Measurements from ENCODE around the gene WDR43. TPM values are rescaled to one million over a fixed set of nuclear protein-coding genes. Genes with fewer than 3 reads are reported as not detected.

WDR43 gene
- total and polyA plus RNA-seq, 3 experiments from 2014 or later: 40.0 to 186 (median 169) TPM

DNA sequence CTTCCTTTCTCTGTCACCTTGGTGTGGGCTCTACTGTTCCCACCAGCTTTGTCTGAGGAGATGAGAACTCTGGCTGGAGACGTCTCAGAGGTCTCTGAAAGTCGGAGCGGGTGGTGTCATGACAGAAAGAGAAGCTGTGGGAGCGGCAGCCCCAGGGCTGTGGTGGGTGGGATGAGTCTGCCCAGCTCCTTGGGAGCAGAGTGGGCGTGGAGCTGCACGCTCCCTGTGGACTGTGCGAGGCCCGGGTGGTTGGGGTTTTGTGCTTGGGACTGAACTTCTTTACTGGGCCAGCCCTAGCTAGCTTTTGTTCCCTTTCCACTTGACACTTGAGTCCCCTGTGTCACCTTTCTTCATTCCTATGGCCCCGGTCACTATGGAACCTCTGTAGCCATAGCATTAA lies 97.0 kb downstream of the WDR43 start:
- Mint-ChIP-seq H3K4me3 (no peak overlapping the region), H3K9me3 (no peaks in the 10 kb centered on the region), H3K36me3 (no peaks in the 10 kb centered on the region), H3K4me1 (peaks cover 0 to 6% (median 5%) of the 10 kb centered on the region in 3 donors), H3K27me3 (no peaks in the 10 kb centered on the region), H3K27ac (peak overlapping the region in 2 of 8 donors; percentile 17 to 68)
- Histone ChIP-seq H3K4me3 (ENCODE audit: low read length) (no peak overlapping the region), H3K4me1 (ENCODE audit: insufficient read depth, low read length) (no peaks in the 10 kb centered on the region), H3K9me3 (ENCODE audit: low read length) (no peaks in the 10 kb centered on the region), H3K27ac (ENCODE audit: low read depth, low read length) (no peak overlapping the region), H3K27me3 (ENCODE audit: insufficient read depth, low read length, poor library complexity, severe bottlenecking) (no peaks in the 10 kb centered on the region), H3K36me3 (ENCODE audit: insufficient read depth, low read length) (no peaks in the 10 kb centered on the region)
- ChIA-PET CTCF (interaction anchor here (0.5 to 0.7 kb wide), 2 partner anchors 57 to 152 kb away, joined by 3 read pairs; no protein-coding TSS in a partner anchor), POLR2A (no interaction called here)
- DNase-seq: no peak

DNA sequence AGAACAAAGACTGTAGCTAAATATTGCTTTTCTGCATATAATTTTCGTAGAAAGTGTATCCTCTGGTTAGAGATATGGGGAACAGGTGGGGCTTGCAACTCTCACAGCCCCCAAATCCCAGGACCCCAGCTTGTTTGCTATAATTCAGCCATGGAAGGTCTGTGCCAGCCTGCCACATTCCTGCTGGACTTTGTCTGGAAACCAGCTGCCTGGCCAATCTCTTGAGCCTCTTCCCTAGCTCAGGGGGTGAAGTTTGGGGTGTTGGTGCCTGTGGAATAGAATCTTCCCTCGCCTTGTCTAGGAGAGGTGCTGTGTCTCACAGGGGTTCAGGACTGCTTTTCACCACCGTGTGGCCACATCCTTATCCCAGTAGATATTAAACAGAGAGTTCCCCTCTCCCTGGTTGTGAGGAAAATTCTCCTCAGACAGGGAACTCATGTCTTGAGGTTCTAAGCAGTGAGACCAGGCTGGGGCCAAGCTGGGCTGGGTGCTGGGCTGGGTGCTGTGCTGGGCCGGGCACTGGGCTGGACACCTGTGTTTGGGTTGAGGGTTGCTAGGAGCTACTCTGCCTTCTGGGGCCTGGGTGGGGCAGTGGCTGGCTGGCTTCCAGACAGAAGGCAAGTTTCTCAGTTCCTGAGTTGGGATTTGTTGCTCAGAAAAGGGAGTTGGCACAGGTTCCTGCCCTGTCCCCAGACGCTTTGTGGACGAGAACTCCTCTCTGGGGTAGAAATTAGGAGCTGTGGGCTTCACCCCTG lies 98.9 kb downstream of the WDR43 start:
- Histone ChIP-seq H3K27me3 (ENCODE audit: insufficient read depth, low read length, poor library complexity, severe bottlenecking) (no peaks in the 10 kb centered on the region), H3K36me3 (ENCODE audit: insufficient read depth, low read length) (no peaks in the 10 kb centered on the region), H3K27ac (ENCODE audit: low read depth, low read length) (no peak overlapping the region), H3K4me3 (ENCODE audit: low read length) (no peak overlapping the region), H3K4me1 (ENCODE audit: insufficient read depth, low read length) (no peaks in the 10 kb centered on the region), H3K9me3 (ENCODE audit: low read length) (no peaks in the 10 kb centered on the region)
- H3K4me1 Mint-ChIP-seq: peaks cover 0 to 4% (median 4%) of the 10 kb centered on the region in 3 donors
- no peak overlapping the region for H3K4me3 Mint-ChIP-seq
- no peaks in the 10 kb centered on the region for H3K27me3 Mint-ChIP-seq
- H3K27ac Mint-ChIP-seq: peak overlapping the region in 3 of 8 donors; percentile 8 to 68 (median 12)
- no peaks in the 10 kb centered on the region for H3K9me3 Mint-ChIP-seq
- H3K36me3 Mint-ChIP-seq: no peaks in the 10 kb centered on the region
- no peak for DNase-seq
- CTCF ChIA-PET: interaction anchor here (0.9 to 1.0 kb wide), 2 partner anchors 21 to 34 kb away, joined by 3 to 4 read pairs; no protein-coding TSS in a partner anchor
- POLR2A ChIA-PET: interaction anchor here (0.7 kb wide), 1 partner anchor 17 kb away, joined by 3 read pairs; no protein-coding TSS in a partner anchor

DNA sequence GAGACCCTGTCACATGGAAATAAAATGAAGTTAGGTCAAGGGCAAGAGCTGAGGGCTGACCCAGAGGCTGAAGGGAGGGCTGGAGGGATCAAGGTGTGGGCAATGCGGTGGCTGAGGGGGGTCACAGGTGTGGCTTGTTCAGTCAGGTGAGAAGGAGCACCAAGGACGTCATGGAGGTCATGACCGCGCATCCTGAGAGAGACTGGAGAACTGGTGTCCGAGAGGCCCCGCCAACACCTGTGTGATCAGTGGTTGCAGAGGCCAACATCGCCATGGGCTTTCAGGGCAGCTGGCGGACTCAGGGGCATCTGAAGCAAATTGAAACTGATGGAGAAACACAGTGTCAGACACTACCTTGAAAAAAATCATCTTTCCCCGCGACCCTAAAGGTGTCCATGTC lies 99.6 kb downstream of the WDR43 start:
- H3K36me3 ChIP-seq (ENCODE audit: insufficient read depth, low read length): no peaks in the 10 kb centered on the region
- no peaks in the 10 kb centered on the region for H3K4me1 ChIP-seq (ENCODE audit: insufficient read depth, low read length)
- H3K4me1 Mint-ChIP-seq: peaks cover 4 to 8% (median 6%) of the 10 kb centered on the region in 3 donors
- H3K27me3 Mint-ChIP-seq: no peaks in the 10 kb centered on the region
- ChIA-PET CTCF (interaction anchor here (1.0 kb wide), 1 partner anchor 35 kb away, joined by 4 read pairs; no protein-coding TSS in a partner anchor), POLR2A (no interaction called here)
- H3K9me3 Mint-ChIP-seq: no peaks in the 10 kb centered on the region
- H3K4me3 Mint-ChIP-seq: no peak overlapping the region
- no peak overlapping the region for H3K27ac Mint-ChIP-seq
- H3K9me3 ChIP-seq (ENCODE audit: low read length): no peaks in the 10 kb centered on the region
- DNase-seq: no peak
- no peaks in the 10 kb centered on the region for H3K27me3 ChIP-seq (ENCODE audit: insufficient read depth, low read length, poor library complexity, severe bottlenecking)
- no peak overlapping the region for H3K27ac ChIP-seq (ENCODE audit: low read depth, low read length)
- H3K36me3 Mint-ChIP-seq: no peaks in the 10 kb centered on the region
- no peak overlapping the region for H3K4me3 ChIP-seq (ENCODE audit: low read length)

DNA sequence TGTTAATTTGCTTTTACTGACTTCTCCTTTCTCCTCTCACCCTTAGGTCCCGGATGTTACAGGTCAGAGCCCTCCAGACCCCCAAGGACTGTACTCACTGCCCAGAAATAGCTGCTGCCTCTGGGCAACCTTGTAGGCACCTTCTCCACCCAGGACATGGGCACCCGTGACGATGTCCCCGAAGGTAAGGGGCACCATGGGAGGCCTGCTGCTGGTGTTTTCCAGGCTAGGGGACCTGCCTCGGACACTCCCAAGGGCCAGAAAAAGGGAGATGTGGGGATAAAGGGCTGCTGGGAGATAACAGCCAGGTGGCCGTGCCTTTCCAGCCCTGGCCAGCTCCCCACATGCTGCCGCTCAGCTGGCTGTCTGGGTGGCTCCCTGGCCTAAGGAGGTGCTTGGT lies 100.2 kb downstream of the WDR43 start:
- CTCF ChIA-PET: no interaction called here
- Mint-ChIP-seq H3K27me3 (no peaks in the 10 kb centered on the region), H3K4me1 (peaks cover 7 to 10% (median 8%) of the 10 kb centered on the region in 3 donors), H3K27ac (peak overlapping the region in 1 of 8 donors; percentile 29), H3K36me3 (no peaks in the 10 kb centered on the region), H3K4me3 (no peak overlapping the region), H3K9me3 (no peaks in the 10 kb centered on the region)
- no peaks in the 10 kb centered on the region for H3K27me3 ChIP-seq (ENCODE audit: insufficient read depth, low read length, poor library complexity, severe bottlenecking)
- POLR2A ChIA-PET: no interaction called here
- no peaks in the 10 kb centered on the region for H3K36me3 ChIP-seq (ENCODE audit: insufficient read depth, low read length)
- no peaks in the 10 kb centered on the region for H3K9me3 ChIP-seq (ENCODE audit: low read length)
- no peak overlapping the region for H3K4me3 ChIP-seq (ENCODE audit: low read length)
- H3K27ac ChIP-seq (ENCODE audit: low read depth, low read length): no peak overlapping the region
- H3K4me1 ChIP-seq (ENCODE audit: insufficient read depth, low read length): peaks cover 3% of the 10 kb centered on the region
- no peak for DNase-seq

DNA sequence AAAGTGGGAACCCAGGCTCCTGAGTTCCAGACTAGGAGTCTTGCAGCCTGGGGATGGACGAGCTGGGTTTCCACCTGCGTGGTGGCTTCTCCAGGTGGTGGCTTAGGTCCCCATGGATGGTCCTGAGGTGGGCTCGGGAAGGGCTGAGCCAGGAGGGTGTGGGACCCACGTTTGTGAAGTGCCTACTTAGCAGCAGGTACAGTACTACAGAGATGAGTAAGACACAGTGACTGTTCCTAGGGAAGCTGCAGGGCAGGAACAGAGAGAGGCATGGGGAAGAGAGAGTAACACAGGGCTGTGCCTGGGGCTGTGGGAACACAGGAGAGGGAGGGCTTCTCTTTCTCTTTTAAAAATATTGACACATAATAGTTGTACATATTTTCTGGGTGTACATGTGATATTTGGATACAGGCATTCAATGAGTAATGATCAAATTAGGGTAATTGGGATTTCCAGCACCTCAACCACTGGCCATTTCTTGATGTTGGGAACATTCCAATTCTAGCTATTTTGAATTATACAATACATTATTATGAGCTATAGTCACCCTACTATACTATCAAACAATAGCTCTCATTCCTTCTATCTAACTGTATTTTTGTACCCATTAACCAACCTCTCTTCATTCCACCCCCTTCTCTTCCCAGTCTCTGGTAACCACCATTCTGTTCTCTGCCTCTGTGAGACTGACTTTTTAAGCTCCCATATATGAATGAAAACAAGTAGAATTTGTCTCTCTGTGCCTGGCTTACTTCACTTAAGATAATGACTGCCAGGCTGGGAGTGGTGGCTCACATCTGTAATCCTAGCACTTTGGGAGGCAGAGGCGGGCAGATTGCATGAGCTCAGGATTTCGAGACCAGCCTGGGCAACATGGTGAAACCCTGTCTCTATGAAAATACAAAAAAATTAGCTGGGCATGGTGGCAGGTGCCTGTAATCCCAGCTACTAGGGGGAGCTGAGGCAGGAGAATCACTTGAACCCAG lies 101.6 kb downstream of the WDR43 start:
- Histone ChIP-seq H3K9me3 (ENCODE audit: low read length) (no peaks in the 10 kb centered on the region), H3K36me3 (ENCODE audit: insufficient read depth, low read length) (no peaks in the 10 kb centered on the region), H3K4me1 (ENCODE audit: insufficient read depth, low read length) (peaks cover 17% of the 10 kb centered on the region), H3K27me3 (ENCODE audit: insufficient read depth, low read length, poor library complexity, severe bottlenecking) (no peaks in the 10 kb centered on the region), H3K27ac (ENCODE audit: low read depth, low read length) (no peak overlapping the region), H3K4me3 (ENCODE audit: low read length) (no peak overlapping the region)
- POLR2A ChIA-PET: no interaction called here
- DNase-seq: no peak
- H3K4me1 Mint-ChIP-seq: peaks cover 21 to 24% (median 22%) of the 10 kb centered on the region in 3 donors
- no peak overlapping the region for H3K4me3 Mint-ChIP-seq
- peak overlapping the region in 3 of 8 donors; percentile 43 to 49 (median 46) for H3K27ac Mint-ChIP-seq
- no peaks in the 10 kb centered on the region for H3K9me3 Mint-ChIP-seq
- CTCF ChIA-PET: interaction anchor here (0.9 to 1.6 kb wide), 3 partner anchors 13 to 19 kb away, joined by 3 to 5 read pairs (median 3); no protein-coding TSS in a partner anchor
- H3K27me3 Mint-ChIP-seq: no peaks in the 10 kb centered on the region
- H3K36me3 Mint-ChIP-seq: no peaks in the 10 kb centered on the region

DNA sequence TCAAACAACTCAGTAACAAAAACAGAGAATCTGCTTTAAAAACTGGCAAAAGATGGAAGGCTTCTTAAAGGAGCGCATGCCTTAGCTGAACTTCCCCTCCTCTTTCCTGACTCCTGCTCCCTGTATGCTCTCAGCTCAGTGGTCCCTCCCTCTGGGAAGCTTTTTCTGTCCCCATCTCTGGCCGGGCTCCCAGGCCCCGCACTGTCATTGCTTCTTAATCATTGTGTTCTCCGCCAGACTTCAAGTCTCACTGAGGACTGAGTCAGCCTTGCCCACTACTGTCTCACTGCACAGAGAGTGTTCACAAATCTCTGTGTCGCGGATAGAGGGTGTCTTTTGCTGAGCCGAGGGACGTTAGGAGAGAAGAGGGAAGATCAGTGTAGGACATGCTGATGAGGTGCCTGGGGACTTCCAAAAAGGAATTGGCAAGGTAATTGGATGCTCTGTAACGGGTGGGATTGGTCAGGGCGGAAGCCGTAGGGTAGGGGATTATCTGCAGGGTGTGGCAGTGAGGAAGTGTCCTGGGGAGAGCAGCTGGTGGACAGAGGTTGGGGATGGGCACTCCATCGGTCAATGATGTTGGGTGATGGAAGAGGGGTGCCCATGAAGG lies 102.9 kb downstream of the WDR43 start:
- Mint-ChIP-seq H3K27ac (peak overlapping the region in 6 of 8 donors; percentile 22 to 72 (median 58)), H3K9me3 (no peaks in the 10 kb centered on the region), H3K27me3 (peaks cover 0 to 2% of the 10 kb centered on the region in 2 donors), H3K4me1 (peaks cover 32 to 36% (median 33%) of the 10 kb centered on the region in 3 donors), H3K4me3 (peak overlapping the region in 1 of 7 donors; percentile 5), H3K36me3 (no peaks in the 10 kb centered on the region)
- Histone ChIP-seq H3K9me3 (ENCODE audit: low read length) (no peaks in the 10 kb centered on the region), H3K4me1 (ENCODE audit: insufficient read depth, low read length) (peaks cover 29% of the 10 kb centered on the region), H3K4me3 (ENCODE audit: low read length) (no peak overlapping the region), H3K27ac (ENCODE audit: low read depth, low read length) (no peak overlapping the region), H3K27me3 (ENCODE audit: insufficient read depth, low read length, poor library complexity, severe bottlenecking) (no peaks in the 10 kb centered on the region), H3K36me3 (ENCODE audit: insufficient read depth, low read length) (no peaks in the 10 kb centered on the region)
- CTCF ChIA-PET: no interaction called here
- DNase-seq: no peak
- POLR2A ChIA-PET: no interaction called here

All from CD8-positive, alpha-beta memory T cell (primary cell).